T-helper 1 cell treated with Interleukin-12 subunit alpha and Interleukin-12 subunit beta and Interleukin-4 antibody, amounts not matched to agents 30 μg/mL and 1 μg/mL, for 36 hours (primary cell): ENCODE results near the gene RAB33B.
"Not testable (repeated sequence)": the region's sequence is repeated elsewhere in the genome, so short reads cannot be mapped to it uniquely, and the experiment has no call there.

Source experiments
- H3K27ac Mint-ChIP-seq: one replicate; pipeline ENCODE4 v1.8.0; 2021; ENCODE audit warnings: mild to moderate bottlenecking, mixed read lengths
- H3K27me3 Mint-ChIP-seq: one replicate; pipeline ENCODE4 v1.8.0; 2021; ENCODE audit warnings: low read depth, mixed read lengths
- H3K36me3 Mint-ChIP-seq: one replicate; pipeline ENCODE4 v1.8.0; 2021; ENCODE audit warnings: low read depth, mixed read lengths
- H3K4me1 Mint-ChIP-seq: one replicate; pipeline ENCODE4 v1.8.0; 2021; ENCODE audit warnings: low read depth, mixed read lengths
- H3K4me3 Mint-ChIP-seq: one replicate; pipeline ENCODE4 v1.8.0; 2021; ENCODE audit warnings: mild to moderate bottlenecking, moderate library complexity, mixed read lengths
- H3K9me3 Mint-ChIP-seq: one replicate; pipeline ENCODE4 v1.8.0; 2021; ENCODE audit warnings: mixed read lengths

RAB33B gene

DNA sequence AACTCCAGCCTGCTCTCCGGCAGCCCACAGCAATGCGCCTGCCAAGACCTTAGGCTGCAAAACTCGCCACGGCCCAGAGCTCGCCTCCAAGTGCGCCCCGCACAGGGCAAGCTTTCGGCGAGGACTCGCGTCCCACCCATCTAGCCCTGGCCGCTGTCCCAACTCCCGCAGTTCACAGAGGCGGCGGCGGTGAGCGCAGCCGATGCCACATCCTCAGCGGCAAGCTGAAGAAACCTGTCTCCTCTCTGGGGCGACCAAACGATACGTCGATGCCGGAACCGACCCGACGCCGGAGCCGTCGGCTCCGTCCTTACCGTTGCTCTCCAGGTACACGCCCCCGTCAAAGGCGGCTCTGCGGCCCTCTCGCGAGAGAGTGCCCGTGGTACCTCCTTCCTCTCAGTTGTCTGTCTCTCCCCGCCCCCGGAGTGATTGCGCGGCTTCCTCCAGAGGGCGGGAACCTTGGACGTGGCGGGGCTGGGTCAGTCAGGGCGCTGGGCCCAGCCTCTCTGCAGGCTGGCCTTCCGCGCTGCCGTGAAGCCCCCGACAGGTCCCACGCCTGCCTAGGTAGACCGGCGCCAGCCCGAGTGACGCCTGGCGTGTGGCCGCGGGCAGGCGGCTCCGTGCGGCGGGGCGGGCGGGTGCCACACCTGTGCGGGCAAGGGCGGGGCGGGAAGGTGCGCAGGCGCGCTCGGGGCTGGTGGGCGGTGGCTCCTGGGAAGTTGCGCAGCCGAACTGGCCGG, 380 bp upstream of the RAB33B start:
- peak overlapping the region; percentile 98 for H3K4me3 Mint-ChIP-seq
- peak overlapping the region; percentile 100 for H3K27ac Mint-ChIP-seq
- no peaks in the 10 kb centered on the region for H3K27me3 Mint-ChIP-seq
- no peaks in the 10 kb centered on the region for H3K9me3 Mint-ChIP-seq
- peaks cover 41% of the 10 kb centered on the region for H3K4me1 Mint-ChIP-seq
- H3K36me3 Mint-ChIP-seq = peaks cover 7% of the 10 kb centered on the region

DNA sequence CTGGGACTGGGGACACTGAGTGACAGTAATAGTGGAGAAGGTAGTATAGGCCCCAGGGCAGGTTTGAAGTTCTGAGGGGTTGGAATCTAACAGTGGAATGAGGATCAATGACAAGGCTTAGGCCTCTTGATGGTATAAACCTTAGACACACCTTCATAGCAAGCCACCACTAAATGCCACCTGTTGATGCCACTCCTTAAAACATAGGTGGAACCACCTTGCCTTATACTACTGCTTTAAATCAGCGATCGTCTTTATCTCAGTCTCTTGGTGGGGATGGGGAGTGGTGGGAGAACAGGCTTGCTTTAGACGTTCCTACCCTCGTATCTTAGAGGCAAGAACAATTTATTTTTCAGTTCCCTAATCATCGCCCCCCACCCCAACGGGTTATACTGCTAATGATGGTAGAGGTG, 1.2 kb downstream of the RAB33B start:
- H3K27ac Mint-ChIP-seq = peak overlapping the region; percentile 93
- H3K36me3 Mint-ChIP-seq = peaks cover 3% of the 10 kb centered on the region
- H3K4me3 Mint-ChIP-seq = peak overlapping the region; percentile 97

DNA sequence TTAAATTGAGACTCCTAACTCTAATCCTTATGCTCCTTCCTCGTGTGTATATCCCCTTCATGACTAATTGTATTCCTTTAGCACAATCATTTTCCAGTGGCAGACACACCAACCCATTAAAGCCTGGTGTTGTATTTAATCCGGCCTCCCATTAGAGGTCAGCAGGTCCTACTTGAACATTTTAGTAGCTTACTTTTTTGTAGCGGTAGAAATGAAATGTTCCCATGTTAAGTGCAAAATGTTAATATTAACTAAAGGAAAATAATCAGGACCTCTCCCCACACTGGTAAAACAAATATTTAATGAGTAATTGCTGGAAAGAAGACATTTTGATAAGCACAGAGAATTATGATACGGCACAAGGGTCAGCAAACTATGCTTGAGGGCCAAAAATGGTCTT, 3.4 kb downstream of the RAB33B start:
- no peaks in the 10 kb centered on the region for H3K9me3 Mint-ChIP-seq
- H3K27ac Mint-ChIP-seq = no peak overlapping the region

More for the DNA sequence above, 1.2 kb downstream of the RAB33B start:
- no peaks in the 10 kb centered on the region for H3K9me3 Mint-ChIP-seq
- H3K4me1 Mint-ChIP-seq = peaks cover 41% of the 10 kb centered on the region
- no peaks in the 10 kb centered on the region for H3K27me3 Mint-ChIP-seq

DNA sequence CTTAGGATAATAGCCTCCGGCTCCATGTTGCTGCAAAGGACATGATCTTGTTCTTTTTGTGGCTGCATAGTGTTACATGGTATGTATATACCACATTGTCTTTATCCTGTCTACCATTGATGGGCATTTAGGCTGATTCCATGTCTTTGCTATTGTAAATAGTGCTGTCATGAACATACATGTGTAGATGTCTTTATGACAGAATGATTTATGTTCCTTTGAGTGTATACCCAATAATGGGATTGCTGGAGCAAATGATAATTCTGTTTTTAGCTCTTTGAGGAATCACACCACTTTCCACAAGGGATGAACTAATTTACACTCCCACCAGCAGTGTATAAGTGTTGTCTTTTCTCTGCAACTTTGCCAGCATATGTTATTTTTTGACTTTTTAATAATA, 4.6 kb downstream of the RAB33B start:
- Mint-ChIP-seq H3K27ac (no peak overlapping the region), H3K4me1 (peaks cover 33% of the 10 kb centered on the region), H3K27me3 (no peaks in the 10 kb centered on the region), H3K4me3 (no peak overlapping the region), H3K9me3 (peaks cover under 1% of the 10 kb centered on the region), H3K36me3 (peaks cover 3% of the 10 kb centered on the region)

More for the DNA sequence above, 3.4 kb downstream of the RAB33B start:
- peaks cover 4% of the 10 kb centered on the region for H3K36me3 Mint-ChIP-seq
- no peak overlapping the region for H3K4me3 Mint-ChIP-seq
- no peaks in the 10 kb centered on the region for H3K27me3 Mint-ChIP-seq
- H3K4me1 Mint-ChIP-seq = peaks cover 38% of the 10 kb centered on the region

DNA sequence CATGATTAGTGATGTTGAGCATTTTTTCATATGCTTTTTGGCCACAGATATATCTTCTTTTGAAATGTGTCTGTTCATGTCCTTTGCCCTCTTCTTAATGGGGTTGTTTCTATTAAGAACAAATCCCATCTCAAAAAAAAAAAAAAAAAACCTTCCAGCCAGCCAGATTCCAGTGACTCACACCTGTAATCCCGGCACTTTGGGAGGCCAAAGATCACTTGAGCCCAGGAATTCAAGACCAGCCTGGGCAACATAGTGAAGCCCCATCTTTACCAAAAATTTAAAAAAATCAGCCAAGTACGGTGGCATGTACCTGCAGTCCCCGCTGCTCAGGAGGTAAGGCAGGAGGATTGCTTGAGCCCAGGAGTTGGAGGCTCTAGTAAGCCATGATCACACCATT, 5.1 kb downstream of the RAB33B start:
- peaks cover 7% of the 10 kb centered on the region for H3K36me3 Mint-ChIP-seq
- H3K27ac Mint-ChIP-seq = no peak overlapping the region
- no peaks in the 10 kb centered on the region for H3K27me3 Mint-ChIP-seq
- no peak overlapping the region for H3K4me3 Mint-ChIP-seq
- peaks cover 5% of the 10 kb centered on the region for H3K9me3 Mint-ChIP-seq
- peaks cover 34% of the 10 kb centered on the region for H3K4me1 Mint-ChIP-seq

DNA sequence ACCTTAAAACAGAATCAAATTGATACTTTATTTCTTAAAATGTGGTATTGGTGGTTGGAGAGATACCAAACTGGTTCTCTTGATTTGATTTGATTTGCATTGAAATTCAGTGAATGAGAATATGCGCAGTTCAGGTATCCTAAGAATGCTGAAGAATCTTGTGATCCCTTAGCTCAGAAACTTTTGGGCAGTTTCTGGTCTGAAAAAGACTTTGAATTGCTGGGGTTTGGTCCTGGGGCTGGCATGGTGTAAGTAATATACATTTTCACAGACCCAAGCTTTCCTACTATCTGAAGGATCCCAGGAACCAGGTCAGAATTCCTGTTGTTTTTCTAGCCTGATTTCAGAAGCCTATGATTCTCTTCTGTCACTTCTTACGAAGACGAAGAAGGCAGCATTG, 6.6 kb downstream of the RAB33B start:
- H3K36me3 Mint-ChIP-seq = peaks cover 9% of the 10 kb centered on the region
- no peak overlapping the region for H3K27ac Mint-ChIP-seq
- no peak overlapping the region for H3K4me3 Mint-ChIP-seq
- no peaks in the 10 kb centered on the region for H3K27me3 Mint-ChIP-seq
- H3K9me3 Mint-ChIP-seq = peaks cover 7% of the 10 kb centered on the region
- peaks cover 18% of the 10 kb centered on the region for H3K4me1 Mint-ChIP-seq

DNA sequence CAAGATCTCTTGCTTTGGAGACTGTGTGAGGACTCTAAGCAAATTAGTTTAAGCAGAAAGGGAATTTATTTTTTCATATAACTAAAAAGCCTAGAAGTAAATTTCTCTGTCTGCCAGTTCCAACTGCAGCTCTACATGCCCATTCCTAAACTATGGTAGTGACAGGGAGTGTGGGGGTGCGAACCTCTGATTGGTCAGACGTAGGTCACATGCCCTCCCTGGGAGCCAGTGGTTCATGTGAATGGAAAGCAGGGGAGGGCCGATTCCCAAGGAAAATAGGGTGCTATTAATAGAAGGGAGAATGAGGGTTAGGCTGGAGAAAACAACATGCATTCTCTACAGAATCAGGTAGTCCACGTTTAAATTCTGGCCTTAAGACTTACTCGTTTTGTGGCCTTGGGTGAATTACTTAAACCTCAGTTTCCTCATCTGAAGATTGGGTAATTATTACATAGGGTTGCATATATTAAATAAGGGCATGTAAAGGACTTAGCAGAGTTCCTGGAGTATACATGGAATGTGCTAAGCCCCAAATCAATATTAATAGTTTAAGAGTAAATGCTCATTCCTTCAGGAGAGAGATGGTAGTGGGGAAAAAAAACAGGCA, 7.2 kb downstream of the RAB33B start:
- H3K9me3 Mint-ChIP-seq = peaks cover 7% of the 10 kb centered on the region
- H3K4me1 Mint-ChIP-seq = peaks cover 14% of the 10 kb centered on the region
- H3K27me3 Mint-ChIP-seq = no peaks in the 10 kb centered on the region
- no peak overlapping the region for H3K27ac Mint-ChIP-seq
- H3K36me3 Mint-ChIP-seq = peaks cover 9% of the 10 kb centered on the region
- H3K4me3 Mint-ChIP-seq = no peak overlapping the region

DNA sequence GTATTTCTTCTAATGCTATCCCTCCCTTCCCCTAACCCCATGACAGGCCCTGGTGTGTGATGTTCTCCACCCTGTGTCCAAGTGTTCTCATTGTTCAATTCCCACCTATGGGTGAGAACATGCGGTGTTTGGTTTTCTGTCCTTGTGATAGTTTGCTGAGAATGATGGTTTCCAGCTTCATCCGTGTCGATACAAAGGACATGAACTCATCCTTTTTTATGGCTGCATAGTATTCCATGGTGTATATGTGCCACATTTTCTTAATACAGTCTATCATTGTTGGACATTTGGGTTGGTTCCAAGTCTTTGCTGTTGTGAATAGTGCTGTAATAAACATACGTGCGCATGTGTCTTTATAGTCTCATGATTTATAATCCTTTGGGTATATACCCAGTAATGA, 10.6 kb downstream of the RAB33B start:
- not testable (repeated sequence) for H3K4me1 Mint-ChIP-seq, H3K27ac Mint-ChIP-seq, H3K27me3 Mint-ChIP-seq, H3K4me3 Mint-ChIP-seq
- peaks cover 16% of the 10 kb centered on the region for H3K36me3 Mint-ChIP-seq
- peaks cover 25% of the 10 kb centered on the region for H3K9me3 Mint-ChIP-seq

DNA sequence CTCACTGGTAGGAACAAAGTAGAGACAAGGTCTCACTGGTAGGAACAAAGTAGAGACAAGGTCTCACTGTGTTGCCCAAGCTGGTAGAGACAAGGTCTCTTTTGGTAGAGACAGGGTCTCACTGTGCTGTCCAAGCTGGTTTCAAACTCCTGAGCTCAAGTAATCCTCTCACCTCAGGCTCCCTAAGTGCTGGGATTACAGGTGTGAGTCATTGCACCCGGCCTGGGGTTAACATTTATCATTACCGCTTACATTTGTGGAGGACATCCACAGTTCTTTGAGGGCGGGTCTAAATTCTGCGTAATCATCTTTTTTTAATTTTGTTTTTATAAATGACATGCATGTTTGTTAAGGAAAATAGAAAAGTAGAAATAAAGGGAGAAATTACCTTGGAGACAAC, 12.0 kb downstream of the RAB33B start:
- no peak overlapping the region for H3K4me3 Mint-ChIP-seq
- peaks cover 2% of the 10 kb centered on the region for H3K4me1 Mint-ChIP-seq
- no peak overlapping the region for H3K27ac Mint-ChIP-seq
- no peaks in the 10 kb centered on the region for H3K27me3 Mint-ChIP-seq
- peaks cover 32% of the 10 kb centered on the region for H3K9me3 Mint-ChIP-seq
- H3K36me3 Mint-ChIP-seq = peaks cover 16% of the 10 kb centered on the region

DNA sequence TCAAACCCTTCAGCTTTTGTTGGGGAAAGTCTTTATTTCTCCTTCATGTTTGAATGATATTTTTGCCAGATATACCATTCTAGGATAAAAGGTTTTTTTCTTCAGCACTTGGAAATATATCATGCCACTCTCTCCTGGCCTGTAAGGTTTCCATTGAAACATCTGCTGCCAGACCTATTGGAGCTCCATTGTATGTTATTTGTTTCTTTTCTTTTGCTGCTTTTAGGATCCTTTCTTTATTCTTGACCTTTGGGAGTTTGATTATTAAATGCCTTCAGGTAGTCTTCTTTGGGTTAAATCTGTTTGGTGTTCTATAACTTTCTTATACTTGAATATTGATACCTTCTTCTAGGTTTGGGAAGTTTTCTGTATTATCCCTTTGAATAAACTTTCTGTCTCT, 14.8 kb downstream of the RAB33B start:
- H3K4me1 Mint-ChIP-seq, H3K4me3 Mint-ChIP-seq, H3K27me3 Mint-ChIP-seq, H3K27ac Mint-ChIP-seq: not testable (repeated sequence)
- Mint-ChIP-seq H3K36me3 (peaks cover 31% of the 10 kb centered on the region), H3K9me3 (peaks cover 38% of the 10 kb centered on the region)

DNA sequence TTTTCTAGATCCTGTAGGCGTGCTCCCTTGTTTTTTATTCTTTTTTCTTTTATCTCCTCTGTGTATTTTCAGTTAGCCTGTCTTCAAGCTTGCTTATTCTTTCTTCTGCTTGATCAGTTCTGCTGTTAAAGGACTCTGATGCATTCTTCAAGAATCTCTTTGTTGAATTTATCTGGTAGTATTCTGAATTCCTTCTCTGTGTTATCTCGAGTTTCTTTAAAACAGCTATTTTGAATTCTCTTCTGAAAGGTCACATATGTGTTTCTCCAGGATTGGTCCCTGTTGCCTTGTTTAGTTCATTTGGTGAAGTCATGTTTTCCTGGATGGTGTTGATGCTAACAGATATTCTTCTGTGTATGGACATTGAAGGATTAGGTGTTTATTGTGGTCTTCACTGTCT, 15.3 kb downstream of the RAB33B start:
- Mint-ChIP-seq H3K27ac (no peak overlapping the region), H3K36me3 (peaks cover 28% of the 10 kb centered on the region), H3K4me3 (no peak overlapping the region), H3K9me3 (peaks cover 33% of the 10 kb centered on the region), H3K27me3 (no peaks in the 10 kb centered on the region), H3K4me1 (no peaks in the 10 kb centered on the region)

DNA sequence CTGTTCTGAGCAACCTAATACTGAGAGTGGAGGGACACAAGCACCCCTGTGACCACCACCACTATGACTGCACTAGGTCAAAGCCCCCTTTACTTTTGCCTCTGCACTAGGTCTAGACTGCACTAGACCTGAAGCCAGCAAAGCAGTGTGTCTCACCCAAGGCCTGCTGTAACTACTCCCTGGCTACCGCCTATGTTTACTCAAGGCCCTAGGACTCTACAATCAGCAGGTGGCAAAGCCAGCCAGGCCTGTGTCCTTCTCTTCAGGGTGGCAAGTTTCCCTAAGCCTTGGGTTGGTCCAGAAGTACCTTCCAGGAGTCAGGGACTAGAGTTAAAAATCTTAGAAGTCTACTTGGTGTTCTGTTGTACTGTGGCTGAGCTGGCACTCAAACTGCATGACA, 15.9 kb downstream of the RAB33B start:
- Mint-ChIP-seq H3K9me3 (peaks cover 33% of the 10 kb centered on the region), H3K36me3 (peaks cover 28% of the 10 kb centered on the region), H3K27me3 (no peaks in the 10 kb centered on the region), H3K4me3 (no peak overlapping the region), H3K4me1 (no peaks in the 10 kb centered on the region), H3K27ac (no peak overlapping the region)

DNA sequence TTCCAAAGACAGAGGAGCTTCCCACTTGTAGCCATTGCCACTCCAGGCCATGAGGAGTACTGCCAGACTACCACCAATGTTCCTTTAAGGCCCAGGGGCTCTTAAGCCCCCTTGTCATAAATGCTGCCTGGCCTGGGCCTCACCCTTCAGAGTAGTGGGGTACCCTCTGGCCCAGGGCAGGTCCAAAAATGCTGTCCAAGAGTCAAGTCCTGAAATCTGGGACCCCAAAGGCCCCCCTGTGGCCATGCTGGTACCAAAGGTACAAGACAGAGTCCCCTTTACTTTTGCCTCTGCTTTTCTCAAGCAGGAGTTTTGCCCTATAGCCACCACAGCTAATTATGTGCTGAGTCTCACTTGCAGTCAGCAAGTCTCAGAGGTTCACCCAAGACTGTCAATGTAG, 16.4 kb downstream of the RAB33B start:
- H3K27ac Mint-ChIP-seq = no peak overlapping the region
- no peak overlapping the region for H3K4me3 Mint-ChIP-seq
- H3K27me3 Mint-ChIP-seq = no peaks in the 10 kb centered on the region
- H3K4me1 Mint-ChIP-seq = no peaks in the 10 kb centered on the region
- peaks cover 33% of the 10 kb centered on the region for H3K9me3 Mint-ChIP-seq
- H3K36me3 Mint-ChIP-seq = peaks cover 28% of the 10 kb centered on the region

DNA sequence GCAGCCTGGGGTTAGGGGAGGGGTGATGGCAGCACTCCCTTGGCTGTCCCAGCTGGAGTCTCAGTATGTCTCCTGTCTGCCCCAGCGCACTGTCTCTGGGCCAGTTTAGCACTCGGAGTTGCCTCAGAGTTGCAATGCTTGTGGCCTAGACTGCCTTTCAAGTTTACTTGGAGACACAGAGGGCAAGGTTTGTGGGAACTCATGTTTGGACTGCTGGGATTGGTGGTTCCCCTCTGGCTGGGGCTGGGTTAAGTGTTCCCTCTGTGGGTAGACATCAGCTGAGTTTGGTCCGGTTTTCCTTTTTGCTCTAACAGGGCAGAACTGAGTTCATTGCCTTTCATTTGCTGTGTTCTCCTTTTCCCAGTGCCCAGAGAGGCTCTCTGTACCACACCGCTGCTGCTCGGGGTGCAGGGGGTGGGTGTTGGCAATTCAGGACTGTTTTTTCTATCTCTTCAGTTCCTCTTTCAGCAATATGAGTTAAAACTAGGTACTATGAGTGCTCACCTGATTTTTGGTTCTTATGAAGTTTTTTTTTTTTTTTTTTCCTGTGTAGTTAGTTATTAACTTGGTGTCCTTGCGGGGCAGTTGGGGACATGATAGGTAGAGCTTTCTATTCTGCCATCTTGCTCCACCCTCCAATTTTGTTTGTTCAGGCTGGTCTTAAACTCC, 17.2 kb downstream of the RAB33B start:
- peaks cover 28% of the 10 kb centered on the region for H3K36me3 Mint-ChIP-seq
- no peaks in the 10 kb centered on the region for H3K27me3 Mint-ChIP-seq
- H3K4me1 Mint-ChIP-seq = no peaks in the 10 kb centered on the region
- no peak overlapping the region for H3K4me3 Mint-ChIP-seq
- H3K9me3 Mint-ChIP-seq = peaks cover 33% of the 10 kb centered on the region
- H3K27ac Mint-ChIP-seq = no peak overlapping the region

DNA sequence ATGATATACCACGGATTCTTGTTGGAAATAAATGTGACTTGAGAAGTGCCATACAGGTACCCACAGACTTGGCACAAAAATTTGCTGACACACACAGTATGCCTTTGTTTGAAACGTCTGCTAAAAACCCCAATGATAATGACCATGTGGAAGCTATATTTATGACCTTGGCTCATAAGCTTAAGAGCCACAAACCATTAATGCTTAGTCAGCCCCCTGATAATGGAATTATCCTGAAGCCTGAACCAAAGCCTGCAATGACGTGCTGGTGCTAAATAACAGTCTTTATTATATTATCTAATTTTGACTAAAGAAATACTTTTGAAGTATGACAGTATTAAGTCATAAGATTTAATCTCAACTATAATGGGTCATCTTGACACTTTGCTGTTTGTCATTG, 18.9 kb downstream of the RAB33B start:
- Mint-ChIP-seq H3K4me3 (no peak overlapping the region), H3K9me3 (peaks cover 32% of the 10 kb centered on the region), H3K27me3 (no peaks in the 10 kb centered on the region), H3K4me1 (no peaks in the 10 kb centered on the region), H3K27ac (no peak overlapping the region), H3K36me3 (peaks cover 30% of the 10 kb centered on the region)
